GM21576 (cell line): Measurements from ENCODE around the gene C16orf92.

ENCODE experiments used
- ATAC-seq: cut with Tn5 transposase; IDR thresholded peaks from one replicate; pipeline ENCODE4 v1.9.1; 2021; ENCODE audit warnings: mild to moderate bottlenecking, moderate library complexity; ENCODE audit not compliant: unreplicated experiment

The C16orf92 gene, protein sequence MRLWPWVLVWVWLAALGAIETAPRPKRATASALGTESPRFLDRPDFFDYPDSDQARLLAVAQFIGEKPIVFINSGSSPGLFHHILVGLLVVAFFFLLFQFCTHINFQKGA

GRCh38 chr16:30022887-30023286 is at the start of gene C16orf92:
C16orf92 (plus strand) TSS chr16:30023198; CDS start chr16:30023341, 143 bp downstream.
- ATAC-seq: no peak

GRCh38 chr16:29973384-29974246 is 49.4 kb upstream of the C16orf92 start, which contains the start of gene TAOK2:
TAOK2 (plus strand) TSS chr16:29973868; CDS start chr16:29977773, 3,905 bp downstream.
- ATAC-seq: peak; percentile 88

DNA sequence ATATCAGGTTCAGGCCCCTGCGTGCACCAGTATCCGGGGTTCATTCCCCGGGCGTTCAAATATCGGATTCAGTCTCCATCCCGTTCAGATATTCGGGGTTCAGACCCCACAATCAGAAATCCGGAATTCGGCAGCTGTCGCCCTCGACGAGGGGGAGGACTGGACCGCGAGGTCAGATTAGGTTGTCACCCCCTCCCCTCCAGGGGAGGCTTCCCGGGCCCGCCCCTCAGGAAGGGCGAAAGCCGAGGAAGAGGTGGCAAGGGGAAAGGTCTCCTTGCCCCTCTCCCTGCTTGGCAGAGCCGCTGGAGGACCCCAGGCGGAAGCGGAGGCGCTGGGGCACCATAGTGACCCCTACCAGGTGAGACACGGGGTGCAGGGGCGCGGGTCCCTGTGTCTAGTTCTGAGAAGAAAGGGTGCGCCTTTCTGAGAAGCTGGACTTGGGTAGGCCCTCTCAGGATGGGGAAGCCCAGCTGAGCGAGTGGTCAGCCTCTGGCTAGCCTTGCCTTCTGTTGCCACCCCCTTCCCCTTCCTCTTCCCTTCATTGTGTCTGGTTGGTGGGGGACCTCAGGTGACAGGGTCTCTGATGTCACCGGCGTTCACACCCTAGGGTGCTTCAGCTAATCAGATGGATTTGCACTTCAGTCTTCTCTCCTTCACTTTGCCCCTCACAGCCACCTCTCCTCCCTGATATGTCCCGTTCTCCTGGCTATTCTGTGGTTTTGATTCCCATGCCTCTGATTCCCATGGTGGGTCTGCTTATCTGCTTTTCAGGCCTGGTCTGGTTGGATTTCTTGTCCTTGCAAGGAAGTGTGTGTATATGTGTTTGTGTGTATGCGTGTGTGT is 48.5 kb upstream of the C16orf92 start:
- no peak for ATAC-seq

- no peak for ATAC-seq
Observed at GRCh38 chr16:29975134-29975538, 47.9 kb upstream of the C16orf92 start.

- no peak for ATAC-seq
Observed at GRCh38 chr16:29975811-29976511, 47.0 kb upstream of the C16orf92 start.

DNA sequence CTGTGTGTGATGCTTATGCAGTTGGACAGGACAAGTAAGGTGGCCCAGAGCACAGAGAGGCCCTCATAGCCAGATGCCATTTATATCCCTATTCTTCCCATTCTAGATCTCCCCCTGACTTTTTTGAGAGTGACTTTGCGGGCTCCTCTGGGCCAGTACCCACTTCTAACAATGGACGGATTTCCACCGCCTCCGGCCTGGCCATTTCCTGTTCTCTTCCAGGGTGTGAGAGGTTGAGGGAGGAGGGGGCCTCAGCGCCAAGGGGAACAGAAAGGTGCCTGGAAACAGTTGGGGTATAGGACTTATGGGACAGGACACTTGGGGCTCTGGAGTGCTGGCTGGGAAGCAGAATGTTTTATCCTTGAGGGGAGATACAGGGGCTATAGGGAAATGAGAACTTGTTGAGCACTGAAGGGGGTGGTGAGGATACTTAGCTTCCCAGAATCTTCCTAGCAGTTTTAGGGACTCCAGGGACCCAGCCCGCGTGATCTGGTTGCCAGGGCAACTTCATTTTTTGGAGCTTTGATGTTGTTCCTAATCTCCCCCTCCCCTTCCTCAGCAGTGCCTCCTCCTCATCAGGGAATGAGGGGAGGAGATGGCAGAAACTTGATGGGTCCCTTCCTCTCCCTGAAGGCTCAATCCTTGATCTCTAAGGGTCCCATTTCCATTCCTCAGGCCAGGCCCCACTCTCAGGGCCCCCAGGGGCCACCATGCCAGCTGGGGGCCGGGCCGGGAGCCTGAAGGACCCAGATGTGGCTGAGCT is 45.8 kb upstream of the C16orf92 start:
- no peak for ATAC-seq

DNA sequence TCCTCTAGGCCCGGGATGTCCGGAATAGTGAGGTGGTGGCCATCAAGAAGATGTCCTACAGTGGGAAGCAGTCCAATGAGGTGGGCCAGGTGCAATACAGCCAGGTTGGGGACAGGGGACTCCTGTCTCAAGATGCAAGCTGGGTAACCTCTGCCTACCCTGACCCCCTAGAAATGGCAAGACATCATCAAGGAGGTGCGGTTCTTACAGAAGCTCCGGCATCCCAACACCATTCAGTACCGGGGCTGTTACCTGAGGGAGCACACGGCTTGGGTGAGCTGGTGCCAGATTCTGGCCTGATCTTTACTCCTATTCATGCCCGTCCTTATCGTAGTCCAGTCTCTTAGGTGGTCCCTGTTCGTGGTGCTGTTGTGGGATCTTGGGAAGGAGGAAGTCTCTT is 44.9 kb upstream of the C16orf92 start:
- ATAC-seq: no peak

DNA sequence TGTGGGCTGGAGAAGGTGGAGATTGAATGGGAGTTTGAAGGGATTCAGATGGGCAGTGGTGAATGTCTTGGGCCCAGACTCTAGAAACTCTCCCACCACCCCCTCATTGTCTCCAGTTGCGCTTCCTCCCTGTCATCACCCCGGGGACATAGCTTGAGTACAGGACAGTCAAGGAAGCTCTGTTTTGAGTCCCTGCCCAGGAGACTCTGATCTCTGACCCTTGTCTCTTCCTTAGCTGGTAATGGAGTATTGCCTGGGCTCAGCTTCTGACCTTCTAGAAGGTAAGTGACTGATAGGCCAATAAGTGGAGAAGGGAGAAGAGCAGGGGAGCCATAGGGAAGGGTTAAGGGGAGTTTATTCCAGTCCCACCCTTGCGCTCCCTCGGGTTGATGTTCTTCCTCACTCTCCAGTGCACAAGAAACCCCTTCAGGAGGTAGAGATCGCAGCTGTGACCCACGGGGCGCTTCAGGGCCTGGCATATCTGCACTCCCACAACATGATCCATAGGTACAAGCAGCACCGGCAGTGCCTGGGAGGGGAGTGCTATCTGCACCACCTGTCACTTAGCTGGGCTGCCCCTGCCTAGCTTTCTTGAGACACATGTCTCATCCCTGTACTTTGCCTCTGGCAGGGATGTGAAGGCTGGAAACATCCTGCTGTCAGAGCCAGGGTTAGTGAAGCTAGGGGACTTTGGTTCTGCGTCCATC is 44.3 kb upstream of the C16orf92 start:
- ATAC-seq: no peak

GRCh38 chr16:29982560-29983419 is 40.2 kb upstream of the C16orf92 start:
- ATAC-seq: no peak

DNA sequence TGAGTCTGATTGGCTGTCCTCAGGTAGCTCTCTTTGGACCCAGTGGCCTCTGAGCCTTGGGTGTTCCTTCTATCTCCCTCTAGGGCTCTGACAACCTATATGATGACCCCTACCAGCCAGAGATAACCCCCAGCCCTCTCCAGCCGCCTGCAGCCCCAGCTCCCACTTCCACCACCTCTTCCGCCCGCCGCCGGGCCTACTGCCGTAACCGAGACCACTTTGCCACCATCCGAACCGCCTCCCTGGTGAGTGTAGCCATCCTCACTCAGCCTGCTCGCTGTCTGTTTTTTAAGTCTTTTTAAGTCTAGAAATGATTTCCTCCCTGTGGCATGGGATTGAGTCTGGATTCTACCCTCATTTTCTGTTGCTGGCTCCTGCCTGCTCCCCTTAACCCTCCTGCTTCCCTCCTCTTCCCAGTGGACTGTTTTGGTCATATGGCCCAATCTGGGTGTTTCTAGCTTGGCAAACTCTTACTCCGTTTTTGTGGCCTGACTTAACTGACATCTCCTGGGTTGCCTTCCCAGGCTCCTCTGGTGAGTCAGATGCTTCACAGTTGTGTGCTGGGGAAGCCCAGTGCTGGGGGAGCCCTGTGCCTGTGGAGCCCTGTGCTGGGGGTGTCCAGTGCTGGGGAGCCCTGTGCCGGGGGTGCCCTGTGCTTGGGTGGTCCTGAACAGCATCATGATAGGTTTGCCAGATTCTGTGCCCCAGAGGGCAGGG is 39.4 kb upstream of the C16orf92 start:
- ATAC-seq: no peak

GRCh38 chr16:29984137-29984763 is 38.7 kb upstream of the C16orf92 start:
- ATAC-seq: no peak

DNA sequence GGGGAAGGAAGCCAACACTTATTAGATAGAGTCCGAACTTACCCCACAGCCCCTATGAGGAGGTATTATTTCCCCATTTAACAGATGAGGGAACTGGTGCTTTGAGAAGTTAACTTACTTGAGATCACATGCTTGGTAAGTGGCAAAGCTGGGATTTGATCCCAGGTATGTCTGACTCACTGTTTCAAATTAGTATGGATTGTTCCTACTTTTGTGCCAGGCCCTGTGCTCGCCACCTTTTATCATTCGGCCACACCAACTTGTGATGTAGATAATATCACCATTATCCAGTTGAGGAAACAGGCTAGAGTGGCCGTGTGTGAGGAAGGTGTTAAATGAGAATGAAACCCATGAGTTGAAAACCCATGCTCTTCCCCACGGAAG is 38.2 kb upstream of the C16orf92 start:
- ATAC-seq: no peak

DNA sequence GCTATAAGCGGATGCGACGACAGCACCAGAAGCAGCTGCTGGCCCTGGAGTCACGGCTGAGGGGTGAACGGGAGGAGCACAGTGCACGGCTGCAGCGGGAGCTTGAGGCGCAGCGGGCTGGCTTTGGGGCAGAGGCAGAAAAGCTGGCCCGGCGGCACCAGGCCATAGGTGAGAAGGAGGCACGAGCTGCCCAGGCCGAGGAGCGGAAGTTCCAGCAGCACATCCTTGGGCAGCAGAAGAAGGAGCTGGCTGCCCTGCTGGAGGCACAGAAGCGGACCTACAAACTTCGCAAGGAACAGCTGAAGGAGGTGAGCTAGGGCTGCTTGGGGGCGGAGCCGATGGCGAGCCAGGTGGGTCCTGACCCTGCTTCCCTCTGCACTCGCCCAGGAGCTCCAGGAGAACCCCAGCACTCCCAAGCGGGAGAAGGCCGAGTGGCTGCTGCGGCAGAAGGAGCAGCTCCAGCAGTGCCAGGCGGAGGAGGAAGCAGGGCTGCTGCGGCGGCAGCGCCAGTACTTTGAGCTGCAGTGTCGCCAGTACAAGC is 37.7 kb upstream of the C16orf92 start:
- ATAC-seq: no peak

DNA sequence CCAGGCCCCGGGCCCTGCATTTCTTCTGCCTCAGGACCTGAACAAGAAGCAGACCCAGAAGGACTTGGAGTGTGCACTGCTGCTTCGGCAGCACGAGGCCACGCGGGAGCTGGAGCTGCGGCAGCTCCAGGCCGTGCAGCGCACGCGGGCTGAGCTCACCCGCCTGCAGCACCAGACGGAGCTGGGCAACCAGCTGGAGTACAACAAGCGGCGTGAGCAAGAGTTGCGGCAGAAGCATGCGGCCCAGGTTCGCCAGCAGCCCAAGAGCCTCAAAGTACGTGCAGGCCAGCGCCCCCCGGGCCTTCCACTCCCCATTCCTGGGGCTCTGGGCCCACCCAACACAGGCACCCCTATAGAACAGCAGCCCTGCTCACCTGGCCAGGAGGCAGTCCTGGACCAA is 36.8 kb upstream of the C16orf92 start:
- no peak for ATAC-seq

- no peak for ATAC-seq
Observed at GRCh38 chr16:29986931-29987330, 36.1 kb upstream of the C16orf92 start.

DNA sequence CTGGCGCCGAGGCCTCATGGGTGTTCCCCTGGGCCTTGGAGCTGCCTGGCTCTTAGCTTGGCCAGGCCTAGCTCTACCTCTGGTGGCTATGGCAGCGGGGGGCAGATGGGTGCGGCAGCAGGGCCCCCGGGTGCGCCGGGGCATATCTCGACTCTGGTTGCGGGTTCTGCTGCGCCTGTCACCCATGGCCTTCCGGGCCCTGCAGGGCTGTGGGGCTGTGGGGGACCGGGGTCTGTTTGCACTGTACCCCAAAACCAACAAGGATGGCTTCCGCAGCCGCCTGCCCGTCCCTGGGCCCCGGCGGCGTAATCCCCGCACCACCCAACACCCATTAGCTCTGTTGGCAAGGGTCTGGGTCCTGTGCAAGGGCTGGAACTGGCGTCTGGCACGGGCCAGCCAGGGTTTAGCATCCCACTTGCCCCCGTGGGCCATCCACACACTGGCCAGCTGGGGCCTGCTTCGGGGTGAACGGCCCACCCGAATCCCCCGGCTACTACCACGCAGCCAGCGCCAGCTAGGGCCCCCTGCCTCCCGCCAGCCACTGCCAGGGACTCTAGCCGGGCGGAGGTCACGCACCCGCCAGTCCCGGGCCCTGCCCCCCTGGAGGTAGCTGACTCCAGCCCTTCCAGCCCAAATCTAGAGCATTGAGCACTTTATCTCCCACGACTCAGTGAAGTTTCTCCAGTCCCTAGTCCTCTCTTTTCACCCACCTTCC is 35.5 kb upstream of the C16orf92 start:
- ATAC-seq: no peak
